ENCODE data around the gene BBS4. TPM values are rescaled to one million over a fixed set of nuclear protein-coding genes. Genes with fewer than 3 reads are reported as not detected.
"Not testable (repeated sequence)": the region's sequence is repeated elsewhere in the genome, so short reads cannot be mapped to it uniquely, and the experiment has no call there.

The BBS4 gene
- total RNA-seq, 4 donors from 2014 or later: 6.1 to 25.7 (median 16.2) TPM

- TF ChIP-seq CTCF (IDR thresholded peaks at IDR 0.05): no peak
- ATAC-seq (ENCODE audit: low FRiP score): no peak
- no peak for DNase-seq (ENCODE audit: low spot score)
Measured at GRCh38 chr15:72725446-72725845, 39.4 kb downstream of the BBS4 start.

GRCh38 chr15:72725851-72726250 is 39.8 kb downstream of the BBS4 start:
- DNase-seq (ENCODE audit: low spot score); ATAC-seq (ENCODE audit: low FRiP score): not testable (repeated sequence)

GRCh38 chr15:72727154-72727553 is 41.1 kb downstream of the BBS4 start:
- no peak for ATAC-seq (ENCODE audit: low FRiP score)
- no peak for TF ChIP-seq CTCF (IDR thresholded peaks at IDR 0.05)

GRCh38 chr15:72728249-72728648 is 42.2 kb downstream of the BBS4 start:
- ATAC-seq (ENCODE audit: low FRiP score); DNase-seq (ENCODE audit: low spot score): not testable (repeated sequence)

More at GRCh38 chr15:72727154-72727553, 41.1 kb downstream of the BBS4 start:
- DNase-seq (ENCODE audit: low spot score): no peak

GRCh38 chr15:72728821-72729220 is 42.8 kb downstream of the BBS4 start:
- TF ChIP-seq CTCF (IDR thresholded peaks at IDR 0.05): no peak
- ATAC-seq (ENCODE audit: low FRiP score): no peak
- DNase-seq (ENCODE audit: low spot score): no peak

GRCh38 chr15:72732086-72732485 is 46.1 kb downstream of the BBS4 start:
- TF ChIP-seq CTCF (IDR thresholded peaks at IDR 0.05): no peak
- DNase-seq (ENCODE audit: low spot score): no peak
- ATAC-seq (ENCODE audit: low FRiP score): no peak

- ATAC-seq (ENCODE audit: low FRiP score): no peak
- no peak for TF ChIP-seq CTCF (IDR thresholded peaks at IDR 0.05)
- no peak for DNase-seq (ENCODE audit: low spot score)
Measured at GRCh38 chr15:72732516-72732915, 46.5 kb downstream of the BBS4 start.

GRCh38 chr15:72733941-72734738 is 48.1 kb downstream of the BBS4 start:
- no peak for TF ChIP-seq CTCF (IDR thresholded peaks at IDR 0.05)
- DNase-seq (ENCODE audit: low spot score) (no peak), ATAC-seq (ENCODE audit: low FRiP score) (no peak)
